OCI-LY1 (cell line): ENCODE measurements around the gene ADAMTS7.
"Not testable (repeated sequence)": the region's sequence is repeated elsewhere in the genome, so short reads cannot be mapped to it uniquely, and the experiment has no call there.

Experiments used
- H2AFZ ChIP-seq: fragments of 200-600 bp; sonication (generic), shearing (Covaris generic); 2 replicates; pipeline ENCODE4 v1.6.0; 2014; ENCODE audit warnings: antibody characterized with exemption, mild to moderate bottlenecking, low read length
- H3F3A ChIP-seq: fragments of 200-600 bp; sonication (generic), shearing (Covaris generic); 2 replicates; pipeline ENCODE4 v1.6.0; 2014; ENCODE audit warnings: mild to moderate bottlenecking, antibody characterized with exemption, low read length, moderate library complexity; ENCODE audit not compliant: insufficient read depth
- H3K27ac ChIP-seq: fragments of 200-600 bp; sonication (generic); 2 replicates; pipeline ENCODE4 v1.5.1; 2014; ENCODE audit warnings: low read length, mixed run types, mild to moderate bottlenecking, low read depth; ENCODE audit not compliant: poor library complexity, severe bottlenecking
- H3K27me3 ChIP-seq: fragments of 200-600 bp; sonication (generic); 2 replicates; pipeline ENCODE4 v1.6.0; 2014; ENCODE audit warnings: antibody characterized with exemption, mild to moderate bottlenecking, low read length, moderate library complexity; ENCODE audit not compliant: insufficient read depth
- H3K36me3 ChIP-seq: fragments of 200-600 bp; sonication (generic); 2 replicates; pipeline ENCODE4 v1.6.1; 2014; ENCODE audit warnings: mild to moderate bottlenecking, antibody characterized with exemption, low read length, moderate library complexity, mixed read lengths; ENCODE audit not compliant: insufficient read depth
- H3K4me1 ChIP-seq: fragments of 200-600 bp; sonication (generic); 2 replicates; pipeline ENCODE4 v1.5.1; 2014; ENCODE audit warnings: mild to moderate bottlenecking, low read length, moderate library complexity; ENCODE audit not compliant: insufficient read depth, severe bottlenecking
- H3K4me2 ChIP-seq: fragments of 200-600 bp; sonication (generic), shearing (Covaris generic); 2 replicates; pipeline ENCODE4 v1.6.1; 2014; ENCODE audit warnings: low read length
- H3K4me3 ChIP-seq: fragments of 200-600 bp; sonication (generic); 2 replicates; pipeline ENCODE4 v1.5.1; 2014; ENCODE audit warnings: low read length, low read depth, mild to moderate bottlenecking, mixed read lengths; ENCODE audit not compliant: poor library complexity, severe bottlenecking
- H3K79me2 ChIP-seq: fragments of 200-600 bp; shearing (Covaris generic); 2 replicates; pipeline ENCODE4 v1.6.1; 2016; ENCODE audit warnings: mixed run types, low read length, mixed read lengths; ENCODE audit not compliant: insufficient read depth
- H3K9ac ChIP-seq: fragments of 200-600 bp; sonication (generic), shearing (Covaris generic); 2 replicates; pipeline ENCODE4 v1.6.1; 2014; ENCODE audit warnings: mild to moderate bottlenecking, low read length, mixed read lengths
- H3K9me2 ChIP-seq: fragments of 200-600 bp; sonication (generic), shearing (Covaris generic); 2 replicates; pipeline ENCODE4 v1.6.1; 2014; ENCODE audit warnings: low read depth, mild to moderate bottlenecking, low read length, mixed read lengths
- H3K9me3 ChIP-seq: fragments of 200-600 bp; shearing (Covaris generic); 2 replicates; pipeline ENCODE4 v1.6.1; 2014; ENCODE audit warnings: low read length, mixed read lengths
- H4K20me1 ChIP-seq: fragments of 200-600 bp; sonication (generic), shearing (Covaris generic); 2 replicates; pipeline ENCODE4 v1.6.0; 2016; ENCODE audit warnings: mild to moderate bottlenecking, low read length; ENCODE audit not compliant: insufficient read depth
- CTCF ChIP-seq: fragments of 200-600 bp; sonication (generic), shearing (Covaris generic); IDR thresholded peaks from 2 replicates; pipeline ENCODE4 v1.5.1; 2017; ENCODE audit warnings: mild to moderate bottlenecking, antibody characterized with exemption, low read length, moderate library complexity, mixed read lengths
- EZH2 ChIP-seq: fragments of 200-600 bp; sonication (generic), shearing (Covaris generic); IDR thresholded peaks from 2 replicates; pipeline ENCODE4 v1.8.0; 2017; ENCODE audit warnings: borderline replicate concordance, mixed run types, mild to moderate bottlenecking, antibody characterized with exemption, low read length, moderate library complexity, mixed read lengths

ADAMTS7 gene

GRCh38 chr15:78730955-78731354 is 80.3 kb downstream of the ADAMTS7 start:
- no peaks in the 10 kb centered on the region for H3K9me3 ChIP-seq
- no peaks in the 10 kb centered on the region for H4K20me1 ChIP-seq
- no peak for TF ChIP-seq EZH2
- no peak for TF ChIP-seq CTCF
- no peak overlapping the region for H2AFZ ChIP-seq
- H3K9ac ChIP-seq = no peak overlapping the region
- H3K4me1 ChIP-seq = no peaks in the 10 kb centered on the region
- no peaks in the 10 kb centered on the region for H3K9me2 ChIP-seq
- H3K4me3 ChIP-seq = no peak overlapping the region
- no peaks in the 10 kb centered on the region for H3K36me3 ChIP-seq
- H3K4me2 ChIP-seq = no peak overlapping the region
- no peaks in the 10 kb centered on the region for H3K79me2 ChIP-seq
- H3K27ac ChIP-seq = no peak overlapping the region
- no peaks in the 10 kb centered on the region for H3K27me3 ChIP-seq
- no peaks in the 10 kb centered on the region for H3F3A ChIP-seq

GRCh38 chr15:78728427-78728826 is 82.8 kb downstream of the ADAMTS7 start:
- not testable (repeated sequence) for H3K4me1 ChIP-seq, H3K4me3 ChIP-seq, H3K36me3 ChIP-seq, H4K20me1 ChIP-seq, H3K4me2 ChIP-seq, H3K27me3 ChIP-seq, H3K9me2 ChIP-seq, H3K27ac ChIP-seq, H3F3A ChIP-seq, H3K9ac ChIP-seq, H2AFZ ChIP-seq, H3K79me2 ChIP-seq, H3K9me3 ChIP-seq

GRCh38 chr15:78727561-78727960 is 83.7 kb downstream of the ADAMTS7 start:
- Histone ChIP-seq H4K20me1 (no peaks in the 10 kb centered on the region), H3K36me3 (no peaks in the 10 kb centered on the region), H3K4me3 (no peak overlapping the region), H3K27ac (no peak overlapping the region), H3K4me1 (no peaks in the 10 kb centered on the region), H3K4me2 (no peak overlapping the region), H3K79me2 (no peaks in the 10 kb centered on the region), H3K9me3 (no peaks in the 10 kb centered on the region), H3F3A (no peaks in the 10 kb centered on the region), H3K27me3 (no peaks in the 10 kb centered on the region), H3K9me2 (no peaks in the 10 kb centered on the region), H3K9ac (no peak overlapping the region), H2AFZ (no peak overlapping the region)
- TF ChIP-seq CTCF (no peak), EZH2 (no peak)

- Histone ChIP-seq H3K79me2 (no peaks in the 10 kb centered on the region), H2AFZ (no peak overlapping the region), H3K4me2 (no peak overlapping the region), H3K4me3 (no peak overlapping the region), H3K36me3 (no peaks in the 10 kb centered on the region), H3K4me1 (no peaks in the 10 kb centered on the region), H3K9me3 (no peaks in the 10 kb centered on the region), H4K20me1 (no peaks in the 10 kb centered on the region), H3K27ac (no peak overlapping the region), H3K9me2 (no peaks in the 10 kb centered on the region), H3K9ac (no peak overlapping the region), H3F3A (no peaks in the 10 kb centered on the region), H3K27me3 (no peaks in the 10 kb centered on the region)
- no peak for TF ChIP-seq CTCF
- no peak for TF ChIP-seq EZH2
These were observed 84.3 kb downstream of the ADAMTS7 start for GRCh38 chr15:78726870-78727551.

GRCh38 chr15:78719819-78720450 is 91.3 kb downstream of the ADAMTS7 start:
- H3K9me2 ChIP-seq, H3F3A ChIP-seq, H2AFZ ChIP-seq, H3K4me2 ChIP-seq, H3K27ac ChIP-seq, H3K9ac ChIP-seq, H3K27me3 ChIP-seq, H3K36me3 ChIP-seq, H3K4me1 ChIP-seq, H3K9me3 ChIP-seq, H3K79me2 ChIP-seq, H4K20me1 ChIP-seq: not testable (repeated sequence)
- peak overlapping the region; percentile 42 for H3K4me3 ChIP-seq
